Effector CD8-positive, alpha-beta T cell (primary cell): Measurements from ENCODE around the gene OGDH.
A peak's percentile ranks its signal among the peaks of the same experiment; 100 is the strongest.

Experiments
- DNase-seq: peaks from one replicate; lab custom pipeline; 2025; lab: John Stamatoyannopoulos, UW

The OGDH gene

DNA sequence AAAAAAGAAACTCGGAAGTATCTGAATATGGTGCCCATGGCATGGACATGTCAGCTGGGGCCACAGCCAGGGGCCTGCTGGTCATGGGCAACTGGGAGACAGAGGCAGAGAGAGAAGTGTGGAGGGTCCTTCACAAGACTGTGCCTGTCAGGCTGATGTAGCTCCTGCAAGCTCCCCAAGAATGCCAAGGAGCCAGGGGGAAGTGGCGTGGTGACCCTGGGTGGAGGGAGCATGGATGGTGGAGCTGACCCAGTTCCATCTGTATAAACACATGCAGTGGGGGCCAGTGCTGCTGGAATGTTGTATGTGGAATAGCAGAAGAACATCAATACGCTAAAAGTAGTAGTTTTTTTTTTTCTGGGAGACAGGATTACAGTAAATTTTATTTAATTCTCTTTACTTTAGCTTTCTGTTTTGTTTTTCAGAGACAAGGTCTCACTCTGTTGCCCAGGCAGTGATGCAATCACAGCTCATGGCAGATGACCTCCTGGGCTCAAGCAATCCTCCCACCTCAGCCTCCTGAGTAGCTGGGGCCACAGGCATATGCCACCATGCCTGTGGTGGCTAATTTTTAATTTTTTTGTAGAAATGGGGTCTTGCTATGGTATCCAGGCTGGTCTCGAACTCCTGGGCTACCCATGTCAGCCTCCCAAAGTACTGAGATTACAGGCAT lies 131.8 kb downstream of the OGDH start:
- DNase-seq: no peak

DNA sequence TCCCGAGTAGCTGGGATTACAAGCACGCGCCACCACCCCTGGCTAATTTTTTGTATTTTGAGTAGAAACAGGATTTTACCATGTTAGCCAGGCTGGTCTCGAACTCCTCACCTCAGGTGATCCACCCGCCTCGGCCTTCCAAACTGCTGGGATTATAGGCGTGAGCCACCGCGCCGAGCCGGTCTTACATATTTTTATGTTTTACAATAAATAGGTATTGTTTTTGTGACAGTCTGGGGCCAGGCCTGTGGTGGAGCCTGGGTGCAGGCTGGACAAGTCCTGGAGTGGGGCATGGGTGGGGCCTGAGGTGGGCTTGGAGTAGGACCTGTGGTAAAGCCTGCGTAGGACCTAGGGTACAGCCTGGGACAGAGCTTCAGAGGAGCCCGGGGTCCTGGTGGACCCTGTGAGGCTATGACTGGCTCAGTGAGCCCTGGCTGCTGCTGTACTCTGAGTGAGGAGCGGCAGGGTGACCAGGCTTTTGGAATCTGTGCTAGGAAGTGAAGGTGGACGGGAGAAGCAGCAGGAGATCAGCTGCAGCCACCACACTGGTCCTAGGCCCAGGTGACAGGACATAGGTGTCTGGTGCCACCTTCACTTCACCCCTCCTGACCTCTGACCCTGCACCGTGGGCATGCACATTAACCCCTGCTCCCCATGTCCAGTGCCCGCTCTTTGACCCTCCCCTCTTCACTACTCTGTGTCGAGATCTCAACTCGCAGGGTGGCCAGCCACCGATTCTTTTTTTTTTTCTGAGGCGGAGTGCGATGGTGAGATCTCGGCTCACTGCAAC lies 132.6 kb downstream of the OGDH start:
- no peak for DNase-seq

DNA sequence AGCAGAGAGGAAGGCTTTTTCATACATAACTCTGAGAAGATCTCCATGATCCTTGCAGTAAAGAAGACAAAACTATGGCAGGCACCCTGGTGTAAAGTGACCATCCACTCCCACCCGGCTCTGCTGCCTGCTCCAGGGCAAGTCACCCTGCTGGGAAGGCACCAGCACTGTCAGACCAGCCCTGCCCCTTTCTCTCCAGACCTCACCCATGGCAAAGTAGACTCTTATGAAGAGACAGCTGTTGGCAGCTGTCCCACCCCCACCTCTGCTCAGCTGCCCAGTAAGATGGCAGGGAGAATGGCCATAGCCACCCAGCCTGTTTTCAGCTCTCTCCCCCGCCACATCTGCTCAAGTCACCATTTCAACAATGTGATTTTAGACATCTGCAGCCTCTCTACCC lies 133.6 kb downstream of the OGDH start:
- DNase-seq: no peak

DNA sequence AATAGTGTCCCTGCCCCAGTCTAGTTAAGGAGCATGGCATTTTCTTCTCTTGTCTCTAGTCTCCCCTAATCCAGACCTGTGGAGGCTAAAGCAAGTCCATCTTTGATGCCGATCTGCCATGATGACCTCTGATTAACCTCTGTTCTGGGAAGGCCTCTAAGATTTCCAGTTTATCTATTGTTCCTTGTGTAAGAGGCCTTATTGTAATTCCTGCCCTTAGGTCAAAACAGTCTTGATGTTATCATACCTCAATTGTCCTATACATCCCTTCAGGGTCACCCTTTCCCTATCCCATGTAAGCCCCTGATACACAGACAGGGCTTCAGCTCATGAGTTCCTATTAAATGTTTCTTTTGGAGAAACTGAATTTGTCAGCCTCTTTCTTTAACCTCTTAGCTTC lies 137.3 kb downstream of the OGDH start:
- DNase-seq: no peak

DNA sequence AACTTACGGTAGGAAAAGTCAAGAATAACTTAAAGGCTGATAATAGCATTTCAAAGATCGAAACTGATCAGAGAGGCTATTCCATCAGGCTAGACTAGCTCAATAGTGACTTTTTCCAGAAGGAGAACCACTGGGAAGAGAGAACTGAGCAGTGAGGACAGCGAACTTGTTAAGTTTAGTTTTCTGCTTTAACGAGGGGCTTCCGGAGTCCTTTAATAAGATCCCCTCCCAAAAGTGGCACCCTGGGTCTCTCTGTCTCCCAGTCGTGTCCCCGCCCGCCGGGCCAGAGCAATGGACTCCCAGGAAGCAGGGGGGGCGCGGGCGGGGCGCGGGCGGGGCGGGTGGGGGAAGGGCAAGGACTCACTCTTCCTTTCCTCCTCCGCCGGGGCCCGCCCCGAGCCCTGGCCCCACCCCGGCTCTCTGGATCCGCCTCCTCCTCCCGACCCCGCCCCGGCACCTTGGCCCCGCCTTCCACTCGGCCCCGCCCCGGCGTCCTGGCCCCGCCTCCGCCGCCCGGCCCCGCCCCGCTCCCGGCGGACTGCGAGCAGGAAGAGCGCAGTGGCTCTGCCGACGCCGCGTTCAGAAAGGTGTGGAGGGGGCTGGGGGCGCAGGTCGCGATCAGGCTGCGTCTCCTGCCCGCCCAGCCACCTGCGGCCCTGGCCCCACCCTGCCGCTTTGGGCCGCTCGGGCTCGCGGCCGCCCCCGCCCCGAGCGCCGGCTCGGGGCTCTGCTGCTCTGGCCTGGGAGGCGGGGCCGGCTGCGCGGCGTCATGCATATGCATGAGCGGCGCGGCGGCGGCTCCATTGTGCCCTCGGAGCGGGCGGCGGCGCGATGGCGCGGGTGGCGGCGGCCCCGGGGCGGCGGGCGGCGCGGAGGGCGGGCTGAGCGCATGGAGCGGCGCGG lies 141.9 kb downstream of the OGDH start, which contains the start of gene ZMIZ2:
ZMIZ2 (plus strand) TSS at position 803 of the 903 bp plus-strand sequence. CDS start 7,403 bp downstream, outside the sequence.
- peak; percentile 83 for DNase-seq

DNA sequence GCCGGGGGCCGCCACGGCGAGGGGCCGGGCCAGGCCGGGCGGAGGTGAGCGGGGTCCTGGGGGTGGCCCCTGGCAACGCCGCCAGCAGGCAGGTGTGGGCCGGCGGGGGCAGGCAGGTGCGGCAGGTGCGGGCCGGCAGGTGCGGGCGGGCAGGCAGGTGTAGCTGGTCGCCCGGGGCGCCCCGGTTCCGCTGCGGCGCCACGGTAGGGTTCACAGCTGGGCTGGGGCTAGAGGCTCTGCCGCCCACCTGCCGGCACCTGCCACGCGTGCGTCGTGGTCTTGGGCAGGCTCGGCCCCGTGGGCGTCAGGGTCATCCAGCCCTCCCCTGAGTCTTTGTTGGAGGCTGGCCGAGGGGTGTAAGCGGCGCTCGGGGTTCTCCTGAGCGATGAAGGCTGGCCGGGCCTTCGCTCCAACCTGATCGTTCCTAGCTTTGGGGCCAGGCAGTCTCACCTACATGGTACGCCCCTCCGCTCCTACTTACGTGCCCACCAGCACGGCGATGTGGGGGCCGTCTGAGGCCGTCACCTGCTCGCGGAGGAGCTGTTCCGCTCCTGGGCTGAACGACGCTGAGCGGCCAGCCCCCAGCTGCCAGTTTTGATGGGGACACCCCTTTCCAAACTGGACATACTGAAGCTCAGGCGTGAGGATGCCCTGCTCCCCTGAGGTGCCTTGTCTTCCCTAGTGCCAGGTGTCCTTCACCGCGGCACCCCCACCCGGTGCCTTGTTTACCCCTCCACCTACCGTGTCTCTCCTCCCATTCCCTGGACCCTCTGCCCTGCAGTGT lies 142.7 kb downstream of the OGDH start:
- DNase-seq: no peak

DNA sequence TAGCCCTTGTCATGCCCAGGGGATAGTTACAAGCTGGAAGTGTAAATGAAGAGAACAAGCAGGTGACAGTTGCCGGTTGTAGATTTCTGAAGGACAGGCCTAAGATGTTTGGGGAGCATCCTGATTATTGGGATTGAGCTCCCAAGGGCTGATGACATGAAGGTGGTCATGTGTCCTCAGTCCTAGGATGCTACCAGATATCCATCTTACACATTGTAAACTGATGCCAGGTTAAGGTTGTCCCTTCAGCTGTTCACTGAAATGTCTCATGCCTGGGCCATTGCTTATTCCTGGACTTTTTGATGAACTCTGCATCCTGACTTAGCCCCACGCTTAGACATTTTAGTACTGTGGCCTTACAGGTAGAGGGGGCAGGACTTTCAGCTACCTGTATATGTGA lies 143.6 kb downstream of the OGDH start:
- no peak for DNase-seq

DNA sequence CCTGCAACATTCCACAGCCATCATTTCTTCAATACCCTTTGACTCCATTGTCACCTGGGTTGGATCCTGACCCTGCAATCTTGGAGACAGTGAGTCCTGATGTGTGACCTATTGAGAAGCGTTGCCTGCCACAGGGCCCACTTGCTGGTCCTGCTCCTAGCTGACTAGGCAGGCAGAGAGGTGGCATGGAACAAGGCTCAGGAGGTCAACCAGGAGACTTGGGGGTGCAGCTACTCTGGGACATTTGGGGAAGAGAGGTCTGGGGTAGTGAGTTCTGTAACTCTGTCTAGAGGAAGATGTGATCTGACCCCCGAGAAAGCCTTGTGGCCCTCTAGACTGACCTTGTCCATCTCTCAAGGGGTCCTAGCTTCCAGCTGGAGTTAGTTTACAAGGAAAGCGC lies 144.0 kb downstream of the OGDH start:
- DNase-seq: no peak

DNA sequence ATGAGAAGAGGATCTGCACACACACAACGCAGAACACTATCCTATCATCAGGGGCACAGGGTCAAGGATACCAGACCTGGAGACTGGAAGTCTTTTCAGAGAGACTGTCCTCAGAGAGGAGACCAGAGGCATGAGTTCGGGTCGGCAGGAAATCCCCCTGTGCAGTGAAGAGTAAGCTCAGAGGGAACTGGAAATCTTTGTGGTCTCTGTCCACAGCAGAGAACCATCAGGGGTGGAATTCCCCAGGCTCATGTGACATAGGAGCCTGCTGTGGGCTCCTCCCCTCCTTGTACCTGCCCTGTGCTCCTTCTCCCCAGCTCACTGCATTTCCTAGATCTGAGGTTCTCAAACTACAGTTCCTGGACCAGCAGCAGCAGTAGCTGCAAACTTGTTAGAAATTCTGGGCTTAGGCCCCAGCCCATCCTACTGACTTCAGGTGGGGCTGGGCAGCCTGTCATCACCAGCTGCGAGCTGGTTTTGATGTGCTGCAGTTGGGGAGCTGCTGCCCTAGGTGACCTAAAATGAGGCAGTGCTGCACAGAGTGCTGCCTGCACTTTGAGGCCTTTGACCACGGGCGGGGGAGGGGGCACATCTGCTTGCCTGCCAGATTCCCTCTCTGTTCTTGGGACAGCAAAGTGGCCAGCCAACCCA lies 144.6 kb downstream of the OGDH start:
- DNase-seq: peak; percentile 12

DNA sequence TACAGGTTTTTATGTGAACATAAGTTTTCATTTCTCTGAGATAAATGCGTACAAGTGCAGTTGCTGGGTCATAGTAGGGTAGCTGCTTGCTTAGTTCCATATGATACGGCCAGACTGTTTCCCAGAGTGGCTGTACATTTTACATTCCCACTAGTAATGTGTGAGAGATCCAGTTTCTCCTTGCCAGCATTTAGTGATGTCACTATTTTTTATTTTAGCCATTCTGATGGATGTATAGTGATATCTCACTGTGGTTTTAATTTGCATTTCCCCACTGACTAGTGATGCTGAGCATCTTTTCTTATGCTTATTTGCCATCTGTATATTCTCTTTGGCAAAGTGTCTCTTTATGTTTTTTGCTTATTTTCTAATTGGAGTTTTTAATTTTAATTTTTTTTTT lies 146.4 kb downstream of the OGDH start:
- DNase-seq: no peak

DNA sequence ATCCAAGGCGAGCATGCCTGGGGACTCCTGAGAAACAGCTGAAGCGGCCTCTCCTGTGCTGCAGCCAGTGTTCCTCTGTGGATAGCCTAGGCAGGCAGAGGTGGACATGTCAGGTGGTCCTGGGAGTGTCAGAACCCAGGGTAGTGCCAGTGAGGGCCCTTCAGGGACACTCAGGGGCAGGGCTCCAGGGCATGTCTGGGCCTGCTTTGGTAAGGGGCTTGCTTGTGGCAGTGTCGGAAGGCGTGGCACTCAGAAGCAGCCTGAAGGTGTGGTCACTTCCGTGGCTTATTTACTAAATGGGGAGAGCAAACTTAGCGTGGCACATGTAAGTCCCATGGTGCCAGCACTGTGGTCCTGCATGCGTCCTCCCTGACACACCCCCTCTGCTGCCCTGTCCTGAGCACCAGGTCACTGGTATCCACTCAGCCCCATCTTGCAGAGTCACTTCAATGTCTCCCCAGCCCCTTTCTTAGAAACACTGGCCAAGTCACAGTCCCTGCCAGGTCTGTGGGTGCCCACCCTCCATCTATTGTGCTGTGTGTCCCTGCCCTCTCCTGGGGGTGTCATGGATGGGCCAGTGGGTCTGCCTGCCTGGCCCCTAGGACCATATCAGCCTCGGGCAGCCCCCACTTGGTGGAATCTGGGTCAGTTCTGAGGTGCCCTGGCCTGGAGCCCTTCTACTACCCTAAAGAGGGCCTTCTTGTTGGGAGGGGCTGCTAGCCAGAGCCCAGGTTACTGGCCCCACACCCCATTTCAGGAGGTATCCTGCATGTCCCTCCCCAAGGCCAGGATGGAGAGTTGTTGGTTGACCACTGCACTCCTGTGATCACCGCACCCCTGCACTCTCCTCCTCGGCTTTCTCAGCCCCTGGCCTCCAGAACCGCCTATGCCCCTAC lies 148.6 kb downstream of the OGDH start:
- DNase-seq: no peak

DNA sequence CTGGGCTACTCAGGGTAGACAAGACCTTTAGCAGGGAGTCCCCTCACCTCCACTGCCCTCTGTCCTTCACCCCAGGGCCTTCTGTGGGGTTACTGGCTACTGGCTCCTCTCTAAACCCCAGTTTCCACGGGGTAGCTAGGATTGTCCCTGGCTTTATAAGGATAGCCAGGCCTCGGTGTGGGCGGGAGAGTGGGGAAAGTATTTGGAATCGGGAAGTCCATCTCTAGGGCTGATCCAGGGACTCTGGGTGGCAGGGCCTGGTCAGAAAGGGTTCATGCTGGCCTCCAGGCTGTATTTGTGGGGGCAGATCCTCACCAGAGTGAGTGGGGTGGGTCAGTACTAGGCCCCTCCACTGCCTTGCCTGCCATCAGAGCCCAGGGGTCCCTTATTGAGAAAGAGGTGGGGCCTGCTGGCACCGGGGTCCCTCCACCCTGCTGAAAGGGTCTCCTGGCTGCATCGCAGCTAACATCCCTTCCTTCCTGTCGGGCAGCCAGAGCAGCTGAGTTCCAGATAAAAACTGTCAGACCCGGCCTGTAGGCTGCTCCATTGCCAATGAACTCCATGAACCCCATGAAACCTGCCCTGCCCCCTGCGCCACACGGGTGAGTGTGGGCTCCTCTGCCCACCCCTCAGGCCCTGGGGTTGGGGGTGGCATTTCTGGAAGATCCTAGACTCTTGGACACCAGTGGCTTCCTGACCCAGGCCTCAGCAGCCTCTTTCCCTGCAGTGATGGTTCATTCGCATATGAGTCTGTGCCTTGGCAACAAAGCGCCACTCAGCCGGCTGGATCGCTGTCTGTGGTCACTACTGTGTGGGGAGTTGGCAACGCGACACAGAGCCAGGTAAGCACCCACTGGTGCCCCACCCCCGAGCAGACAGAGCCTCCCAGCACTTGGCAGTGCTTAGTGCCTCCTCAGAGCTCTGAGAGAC lies 149.5 kb downstream of the OGDH start:
- DNase-seq: no peak

DNA sequence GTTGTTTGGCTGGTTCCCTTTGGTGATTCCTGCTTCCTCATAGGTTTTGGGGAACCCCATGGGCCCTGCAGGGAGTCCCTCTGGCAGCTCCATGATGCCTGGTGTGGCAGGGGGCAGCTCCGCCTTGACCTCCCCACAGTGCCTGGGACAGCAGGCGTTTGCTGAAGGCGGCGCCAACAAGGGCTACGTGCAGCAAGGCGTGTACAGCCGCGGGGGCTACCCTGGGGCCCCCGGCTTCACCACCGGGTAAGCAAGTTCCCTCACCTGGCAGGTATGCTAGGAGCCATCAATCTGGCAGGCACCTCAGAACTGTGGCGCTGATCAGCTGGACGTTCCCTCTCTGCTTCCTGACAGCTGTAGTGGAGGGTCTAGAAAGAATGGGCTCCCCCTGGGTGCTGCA lies 150.5 kb downstream of the OGDH start:
- DNase-seq: no peak

DNA sequence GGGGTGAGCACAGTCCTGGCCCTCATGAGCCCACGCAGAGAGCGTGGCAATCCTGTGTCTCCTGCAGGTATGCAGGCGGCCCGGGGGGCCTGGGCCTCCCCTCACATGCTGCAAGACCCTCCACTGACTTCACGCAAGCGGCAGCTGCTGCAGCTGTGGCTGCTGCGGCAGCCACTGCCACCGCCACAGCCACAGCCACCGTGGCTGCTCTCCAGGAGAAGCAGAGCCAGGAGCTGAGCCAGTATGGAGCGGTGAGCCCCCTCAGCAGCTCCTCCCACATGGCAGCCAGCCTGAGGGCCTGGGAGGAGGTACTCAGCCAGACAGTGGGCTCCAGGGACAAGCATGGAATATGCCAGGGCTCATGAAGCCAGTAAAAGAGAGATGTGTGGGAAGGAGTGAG lies 150.9 kb downstream of the OGDH start:
- DNase-seq: no peak

DNA sequence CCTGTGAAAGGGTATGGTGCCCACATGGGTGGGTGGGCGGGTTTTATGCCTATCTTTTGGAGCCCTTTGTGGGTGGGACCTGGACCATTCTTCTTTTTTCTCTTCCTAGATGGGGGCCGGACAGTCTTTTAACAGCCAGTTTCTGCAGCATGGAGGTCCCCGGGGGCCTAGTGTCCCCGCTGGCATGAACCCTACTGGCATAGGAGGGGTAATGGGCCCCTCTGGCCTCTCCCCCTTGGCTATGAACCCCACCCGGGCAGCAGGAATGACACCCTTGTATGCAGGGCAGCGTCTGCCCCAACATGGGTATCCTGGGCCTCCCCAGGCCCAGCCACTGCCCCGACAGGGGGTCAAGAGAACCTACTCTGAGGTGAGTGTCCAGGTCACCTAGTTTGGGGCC lies 151.3 kb downstream of the OGDH start:
- no peak for DNase-seq
